GM18520 (cell line): Measurements from ENCODE around the gene PDZD2.
"Not testable (repeated sequence)": the region's sequence is repeated elsewhere in the genome, so short reads cannot be mapped to it uniquely, and the experiment has no call there.

Experiments used
- ATAC-seq: cut with Tn5 transposase; IDR thresholded peaks from one replicate; pipeline ENCODE4 v1.9.1; 2021; ENCODE audit not compliant: unreplicated experiment

The PDZD2 gene

GRCh38 chr5:32027717-32028458, 389.0 kb downstream of the PDZD2 start:
- ATAC-seq: no peak

- no peak for ATAC-seq
These were observed 390.3 kb downstream of the PDZD2 start for GRCh38 chr5:32029261-32029660.

GRCh38 chr5:32029781-32030180, 390.9 kb downstream of the PDZD2 start:
- no peak for ATAC-seq

- ATAC-seq: no peak
These were observed 391.3 kb downstream of the PDZD2 start for GRCh38 chr5:32030222-32030621.

- no peak for ATAC-seq
These were observed 391.8 kb downstream of the PDZD2 start for GRCh38 chr5:32030686-32031085.

- no peak for ATAC-seq
These were observed 392.2 kb downstream of the PDZD2 start for GRCh38 chr5:32031089-32031488.

GRCh38 chr5:32038523-32038922, 399.6 kb downstream of the PDZD2 start:
- no peak for ATAC-seq

GRCh38 chr5:32039133-32039532, 400.2 kb downstream of the PDZD2 start:
- ATAC-seq: not testable (repeated sequence)

- ATAC-seq: not testable (repeated sequence)
These were observed 400.7 kb downstream of the PDZD2 start for GRCh38 chr5:32039601-32040000.

GRCh38 chr5:32040181-32040695, 401.3 kb downstream of the PDZD2 start:
- not testable (repeated sequence) for ATAC-seq

GRCh38 chr5:32042551-32042961, 403.6 kb downstream of the PDZD2 start:
- ATAC-seq: no peak

GRCh38 chr5:32043105-32043504, 404.2 kb downstream of the PDZD2 start:
- no peak for ATAC-seq

- no peak for ATAC-seq
These were observed 405.5 kb downstream of the PDZD2 start for GRCh38 chr5:32044434-32044833.

GRCh38 chr5:32044939-32045338, 406.0 kb downstream of the PDZD2 start:
- no peak for ATAC-seq

- ATAC-seq: no peak
These were observed 408.1 kb downstream of the PDZD2 start for GRCh38 chr5:32047056-32047455.

- ATAC-seq: no peak
These were observed 412.9 kb downstream of the PDZD2 start for GRCh38 chr5:32051796-32052195.

- no peak for ATAC-seq
These were observed 417.2 kb downstream of the PDZD2 start for GRCh38 chr5:32055891-32056866.

- no peak for ATAC-seq
These were observed 418.5 kb downstream of the PDZD2 start for GRCh38 chr5:32057187-32058096.

GRCh38 chr5:32058101-32058500, 419.2 kb downstream of the PDZD2 start:
- no peak for ATAC-seq

- ATAC-seq: no peak
These were observed 420.1 kb downstream of the PDZD2 start for GRCh38 chr5:32058997-32059396.
